ENCODE results near the gene SYNGR4. TPM values are rescaled to one million over a fixed set of nuclear protein-coding genes. Genes with fewer than 3 reads are reported as not detected.

Gene SYNGR4
- total RNA-seq, 4 donors from 2014 or later = not detected

DNA sequence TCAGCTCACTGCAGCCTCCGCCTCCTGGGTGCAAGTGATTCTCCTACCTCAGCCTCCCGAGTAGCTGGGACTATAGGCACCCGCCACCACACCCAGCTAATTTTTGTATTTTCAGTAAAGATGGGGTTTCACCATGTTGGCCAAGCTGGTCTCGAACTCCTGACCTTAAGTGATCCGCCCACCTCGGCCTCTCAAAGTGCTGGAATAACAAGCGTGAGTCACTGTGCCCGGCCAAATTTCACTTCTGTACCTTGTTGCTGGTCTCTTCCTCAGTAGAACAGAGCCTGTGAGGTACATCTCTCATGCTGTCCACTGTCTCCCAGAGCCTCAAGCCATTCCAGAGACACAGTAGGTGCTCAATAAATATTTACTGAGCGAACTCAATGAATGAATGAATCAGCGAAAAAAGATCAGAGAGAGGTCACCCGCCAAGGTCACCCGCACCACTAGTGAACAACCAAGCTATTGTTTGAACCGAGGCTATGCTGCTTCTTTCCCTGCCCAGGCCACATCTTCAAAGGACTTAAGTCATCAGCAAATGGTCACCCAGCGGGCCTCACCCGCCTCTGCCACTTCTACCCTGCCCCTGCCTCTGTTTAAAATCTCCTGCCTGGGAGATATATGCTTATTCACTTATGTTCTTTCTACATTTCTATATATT lies 9.7 kb upstream of the SYNGR4 start:
- no peak overlapping the region for H3K4me3 ChIP-seq
- DNase-seq (no peak), ATAC-seq (no peak)
- no peak for TF ChIP-seq POLR2A (IDR thresholded peaks at IDR 0.05)
- TF ChIP-seq, protein P1, sequence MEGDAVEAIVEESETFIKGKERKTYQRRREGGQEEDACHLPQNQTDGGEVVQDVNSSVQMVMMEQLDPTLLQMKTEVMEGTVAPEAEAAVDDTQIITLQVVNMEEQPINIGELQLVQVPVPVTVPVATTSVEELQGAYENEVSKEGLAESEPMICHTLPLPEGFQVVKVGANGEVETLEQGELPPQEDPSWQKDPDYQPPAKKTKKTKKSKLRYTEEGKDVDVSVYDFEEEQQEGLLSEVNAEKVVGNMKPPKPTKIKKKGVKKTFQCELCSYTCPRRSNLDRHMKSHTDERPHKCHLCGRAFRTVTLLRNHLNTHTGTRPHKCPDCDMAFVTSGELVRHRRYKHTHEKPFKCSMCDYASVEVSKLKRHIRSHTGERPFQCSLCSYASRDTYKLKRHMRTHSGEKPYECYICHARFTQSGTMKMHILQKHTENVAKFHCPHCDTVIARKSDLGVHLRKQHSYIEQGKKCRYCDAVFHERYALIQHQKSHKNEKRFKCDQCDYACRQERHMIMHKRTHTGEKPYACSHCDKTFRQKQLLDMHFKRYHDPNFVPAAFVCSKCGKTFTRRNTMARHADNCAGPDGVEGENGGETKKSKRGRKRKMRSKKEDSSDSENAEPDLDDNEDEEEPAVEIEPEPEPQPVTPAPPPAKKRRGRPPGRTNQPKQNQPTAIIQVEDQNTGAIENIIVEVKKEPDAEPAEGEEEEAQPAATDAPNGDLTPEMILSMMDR (IDR thresholded peaks at IDR 0.05 in 4 of 5, conservative IDR thresholded peaks at IDR 0.05 in 1 of 5) = no peak
- intact Hi-C loops (cut with DNase I; ENCODE audit: low total_unique reads) = no loop called here
- H3K36me3 ChIP-seq = peaks cover 0 to 5% of the 10 kb centered on the region in 2 donors
- H3K27ac ChIP-seq = no peak overlapping the region
- in situ Hi-C loops (cut with MboI; ENCODE audit: low sequenced_read_pairs in 4 of 4) = no loop called here
- no peaks in the 10 kb centered on the region for H3K4me1 ChIP-seq
- no peaks in the 10 kb centered on the region for H3K27me3 ChIP-seq
- H3K9me3 ChIP-seq = no peaks in the 10 kb centered on the region

DNA sequence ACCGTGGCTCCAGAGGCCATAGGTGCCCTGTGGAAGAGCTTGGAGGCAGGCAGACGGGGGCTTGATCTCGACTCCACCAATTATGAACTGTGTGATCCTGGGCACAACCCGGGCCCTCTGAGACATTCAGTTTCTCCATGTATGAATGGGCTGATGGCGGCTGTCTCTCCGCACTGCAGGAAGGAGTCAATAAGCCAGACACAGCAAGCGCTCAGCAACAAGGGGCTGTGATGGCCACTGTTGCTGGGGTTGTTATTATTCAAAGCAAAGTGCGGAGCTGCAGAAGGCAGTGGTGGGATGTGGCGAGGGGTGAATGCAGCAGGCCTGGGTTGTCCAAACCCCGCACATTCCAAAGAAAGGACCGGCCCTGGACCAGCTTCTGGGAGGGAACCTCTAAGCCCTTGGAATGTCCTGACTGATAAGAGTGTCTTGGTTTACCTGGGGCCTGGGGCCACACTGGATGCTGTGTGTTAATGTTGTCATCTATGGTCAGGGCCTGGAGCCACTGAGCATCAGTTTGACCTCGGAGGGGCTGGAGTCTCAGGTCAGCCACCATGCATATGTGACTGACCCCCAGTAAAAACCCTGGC lies 8.7 kb upstream of the SYNGR4 start:
- no peaks in the 10 kb centered on the region for H3K27me3 ChIP-seq
- DNase-seq = no peak
- TF ChIP-seq, protein P1 (IDR thresholded peaks at IDR 0.05 in 4 of 5, conservative IDR thresholded peaks at IDR 0.05 in 1 of 5) = no peak
- no peak for TF ChIP-seq POLR2A (IDR thresholded peaks at IDR 0.05)
- in situ Hi-C loops (cut with MboI; ENCODE audit: low sequenced_read_pairs in 4 of 4) = no loop called here
- no peak for ATAC-seq
- H3K4me1 ChIP-seq = no peaks in the 10 kb centered on the region
- no peak overlapping the region for H3K27ac ChIP-seq
- no peak overlapping the region for H3K4me3 ChIP-seq
- no peaks in the 10 kb centered on the region for H3K9me3 ChIP-seq
- H3K36me3 ChIP-seq = peaks cover 0 to 10% of the 10 kb centered on the region in 2 donors
- intact Hi-C loops (cut with DNase I; ENCODE audit: low total_unique reads) = no loop called here

DNA sequence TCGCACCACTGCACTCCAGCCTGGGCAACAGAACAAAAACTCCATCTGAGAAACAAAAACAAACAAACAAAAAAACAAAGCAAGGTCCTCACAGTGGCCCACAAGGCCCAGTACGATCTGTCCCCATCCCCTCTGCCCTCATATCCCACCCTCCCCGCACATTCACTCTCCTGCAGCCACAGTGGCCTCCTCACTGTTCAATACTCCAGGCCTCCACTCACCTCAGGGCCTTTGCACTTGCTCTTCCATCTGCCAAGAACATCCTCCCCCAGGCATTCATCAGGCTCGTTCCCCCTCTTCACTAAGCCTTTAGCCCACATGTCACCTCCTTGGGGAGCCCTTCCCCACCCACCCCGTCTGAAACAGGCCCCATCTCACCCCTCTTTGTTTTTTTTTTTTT lies 5.0 kb upstream of the SYNGR4 start:
- Histone ChIP-seq H3K4me1 (peaks cover 0 to 4% of the 10 kb centered on the region in 2 donors), H3K9me3 (no peaks in the 10 kb centered on the region), H3K27ac (no peak overlapping the region), H3K36me3 (peaks cover 0 to 10% of the 10 kb centered on the region in 2 donors), H3K27me3 (no peaks in the 10 kb centered on the region), H3K4me3 (no peak overlapping the region)
- in situ Hi-C loops (cut with MboI; ENCODE audit: low sequenced_read_pairs in 4 of 4) (no loop called here), intact Hi-C loops (cut with DNase I; ENCODE audit: low total_unique reads) (no loop called here)
- ATAC-seq = no peak
- TF ChIP-seq, protein P1 (IDR thresholded peaks at IDR 0.05 in 4 of 5, conservative IDR thresholded peaks at IDR 0.05 in 1 of 5) = no peak
- TF ChIP-seq POLR2A (IDR thresholded peaks at IDR 0.05) = no peak
- no peak for DNase-seq

- in situ Hi-C loops (cut with MboI; ENCODE audit: low sequenced_read_pairs in 4 of 4) = no loop called here
- no peak overlapping the region for H3K27ac ChIP-seq
- intact Hi-C loops (cut with DNase I; ENCODE audit: low total_unique reads) = loop anchor here (2.0 to 5.0 kb wide), 2 partner anchors 105 to 107 kb away; partner anchors contain the start of genes CARD8 and CYTH2
These were observed 2.3 kb upstream of the SYNGR4 start for GRCh38 chr19:48361912-48362311.

More at GRCh38 chr19:48361912-48362311, 2.3 kb upstream of the SYNGR4 start:
- Histone ChIP-seq H3K4me3 (no peak overlapping the region), H3K27me3 (no peaks in the 10 kb centered on the region), H3K4me1 (peaks cover 4 to 10% of the 10 kb centered on the region in 2 donors), H3K36me3 (peaks cover 0 to 5% of the 10 kb centered on the region in 2 donors), H3K9me3 (no peaks in the 10 kb centered on the region)
- DNase-seq (no peak), ATAC-seq (no peak)
- TF ChIP-seq POLR2A (IDR thresholded peaks at IDR 0.05) = no peak
- TF ChIP-seq, protein P1 (IDR thresholded peaks at IDR 0.05 in 4 of 5, conservative IDR thresholded peaks at IDR 0.05 in 1 of 5) = no peak
